ENCODE data around the gene ZNF17. TPM values are rescaled to one million over a fixed set of nuclear protein-coding genes. Genes with fewer than 3 reads are reported as not detected.

Gene ZNF17
- total and polyA plus RNA-seq, 4 donors = 2.1 to 18.3 (median 8.7) TPM

DNA sequence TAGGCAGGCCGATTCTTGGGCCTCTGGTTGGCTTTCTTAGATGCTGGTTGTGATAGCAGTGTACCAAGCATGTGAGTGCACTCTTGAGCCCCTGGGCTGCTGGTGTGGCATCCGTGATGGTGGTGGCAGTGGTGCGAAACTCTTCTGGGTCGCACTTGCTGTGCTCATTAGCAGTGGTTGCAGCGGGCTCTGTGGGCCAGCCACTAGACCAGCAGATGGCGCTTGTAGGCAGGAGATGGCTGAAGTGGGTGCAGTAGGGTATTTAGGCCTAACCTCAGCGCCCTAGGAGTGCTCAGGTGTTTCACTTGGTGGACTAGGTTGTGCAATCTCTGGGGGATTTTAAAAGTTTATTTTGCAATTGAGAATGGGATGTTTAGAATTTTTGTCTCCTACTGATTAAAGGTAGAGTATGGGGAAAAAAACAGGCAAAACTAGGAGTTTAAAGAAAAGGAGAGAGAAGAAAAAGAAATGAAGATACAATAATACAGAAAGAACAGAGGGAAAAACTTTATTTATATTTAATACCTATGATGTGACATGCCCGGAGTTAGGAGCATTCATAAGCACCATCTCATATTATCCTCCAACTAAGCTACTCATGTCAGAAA is 4.3 kb upstream of the ZNF17 start:
- DNase-seq = peak; percentile 57 to 71 (median 67)
- H3K9ac ChIP-seq (ENCODE audit: insufficient read depth in 1 of 2, low read length in 2 of 2) = no peak overlapping the region

GRCh38 chr19:57419439-57419838 is 8.5 kb downstream of the ZNF17 start:
- no peaks in the 10 kb centered on the region for H3K27me3 ChIP-seq (ENCODE audit: control insufficient read depth in 3 of 3, insufficient read depth in 3 of 3, low read length in 2 of 3)
- no peak overlapping the region for H3K4me3 ChIP-seq
- H3K9me3 ChIP-seq (ENCODE audit: control insufficient read depth in 4 of 4, insufficient read depth in 3 of 4, low read length in 3 of 4) = peaks cover 0 to 53% (median 7%) of the 10 kb centered on the region in 4 donors
- H3K4me1 ChIP-seq (ENCODE audit: control insufficient read depth in 5 of 5, insufficient read depth in 5 of 5, low read length in 5 of 5) = no peaks in the 10 kb centered on the region
- H3K9ac ChIP-seq (ENCODE audit: insufficient read depth in 1 of 2, low read length in 2 of 2) = no peak overlapping the region
- TF ChIP-seq CTCF (IDR thresholded peaks at IDR 0.05; ENCODE audit: control extremely low read depth, extremely low read depth) = no peak
- DNase-seq (no peak), ATAC-seq (ENCODE audit: insufficient read depth, low FRiP score) (no peak)
- H3K36me3 ChIP-seq (ENCODE audit: control insufficient read depth in 4 of 4, insufficient read depth in 4 of 4, low read length in 4 of 4) = peaks cover 33 to 45% (median 39%) of the 10 kb centered on the region in 4 donors
- no peak overlapping the region for H3K27ac ChIP-seq (ENCODE audit: low read depth in 1 of 2, low read length in 1 of 2)
- 95 to 97% methylated on average over 4 of the region's 4 CpGs for WGBS, 2 donors

More for the DNA sequence above, 4.3 kb upstream of the ZNF17 start:
- 15 to 17% methylated on average over 8 of the region's 8 CpGs for WGBS, 2 donors
- Histone ChIP-seq H3K27ac (ENCODE audit: low read depth in 1 of 2, low read length in 1 of 2) (no peak overlapping the region), H3K4me3 (no peak overlapping the region), H3K4me1 (ENCODE audit: control insufficient read depth in 5 of 5, insufficient read depth in 5 of 5, low read length in 5 of 5) (peaks cover 0 to 6% (median 1%) of the 10 kb centered on the region in 5 donors), H3K9me3 (ENCODE audit: control insufficient read depth in 4 of 4, insufficient read depth in 3 of 4, low read length in 3 of 4) (peaks cover 0 to 23% (median 0%) of the 10 kb centered on the region in 4 donors), H3K36me3 (ENCODE audit: control insufficient read depth in 4 of 4, insufficient read depth in 4 of 4, low read length in 4 of 4) (peaks cover 0 to 13% (median 1%) of the 10 kb centered on the region in 4 donors), H3K27me3 (ENCODE audit: control insufficient read depth in 3 of 3, insufficient read depth in 3 of 3, low read length in 2 of 3) (no peaks in the 10 kb centered on the region)
- peak; percentile 30 for TF ChIP-seq CTCF (IDR thresholded peaks at IDR 0.05; ENCODE audit: control extremely low read depth, extremely low read depth)
- no peak for ATAC-seq (ENCODE audit: insufficient read depth, low FRiP score)

GRCh38 chr19:57421037-57421436 is 10.1 kb downstream of the ZNF17 start:
- Histone ChIP-seq H3K4me1 (ENCODE audit: control insufficient read depth in 5 of 5, insufficient read depth in 5 of 5, low read length in 5 of 5) (no peaks in the 10 kb centered on the region), H3K9me3 (ENCODE audit: control insufficient read depth in 4 of 4, insufficient read depth in 3 of 4, low read length in 3 of 4) (peaks cover 0 to 41% (median 7%) of the 10 kb centered on the region in 4 donors), H3K36me3 (ENCODE audit: control insufficient read depth in 4 of 4, insufficient read depth in 4 of 4, low read length in 4 of 4) (peaks cover 30 to 45% (median 35%) of the 10 kb centered on the region in 4 donors), H3K4me3 (no peak overlapping the region), H3K9ac (ENCODE audit: insufficient read depth in 1 of 2, low read length in 2 of 2) (no peak overlapping the region), H3K27ac (ENCODE audit: low read depth in 1 of 2, low read length in 1 of 2) (no peak overlapping the region), H3K27me3 (ENCODE audit: control insufficient read depth in 3 of 3, insufficient read depth in 3 of 3, low read length in 2 of 3) (no peaks in the 10 kb centered on the region)
- DNase-seq = no peak
- no peak for ATAC-seq (ENCODE audit: insufficient read depth, low FRiP score)
- TF ChIP-seq CTCF (IDR thresholded peaks at IDR 0.05; ENCODE audit: control extremely low read depth, extremely low read depth) = no peak
- WGBS, 2 donors = 94 to 96% methylated on average over 3 of the region's 3 CpGs

All from lung (tissue), 12 donors.